ENCODE measurements around the gene POLD2.

The POLD2 gene

GRCh38 chr7:44107961-44108767, 15.2 kb downstream of the POLD2 start:
- H3K4me3 ChIP-seq (replicated peaks; ENCODE audit: low read depth, low read length): no peak overlapping the region
- TF ChIP-seq CTCF (IDR thresholded peaks at IDR 0.05; ENCODE audit: low read depth, low read length, missing control alignments): no peak
- no peak for DNase-seq (ENCODE audit: extremely low read depth, low read depth)

- DNase-seq (ENCODE audit: extremely low read depth, low read depth): no peak
- peak overlapping the region; percentile 55; the same call in 1 of the 2 replicates for H3K4me3 ChIP-seq (replicated peaks; ENCODE audit: low read depth, low read length)
- no peak for TF ChIP-seq CTCF (IDR thresholded peaks at IDR 0.05; ENCODE audit: low read depth, low read length, missing control alignments)
Measured at GRCh38 chr7:44107116-44107960, 16.0 kb downstream of the POLD2 start.

- peak overlapping the region; percentile 55 for H3K4me3 ChIP-seq (replicated peaks; ENCODE audit: low read depth, low read length)
- DNase-seq (ENCODE audit: extremely low read depth, low read depth): no peak
- no peak for TF ChIP-seq CTCF (IDR thresholded peaks at IDR 0.05; ENCODE audit: low read depth, low read length, missing control alignments)
Measured at GRCh38 chr7:44106311-44107065, 16.9 kb downstream of the POLD2 start.

- DNase-seq (ENCODE audit: extremely low read depth, low read depth): no peak
- TF ChIP-seq CTCF (IDR thresholded peaks at IDR 0.05; ENCODE audit: low read depth, low read length, missing control alignments): no peak
- H3K4me3 ChIP-seq (replicated peaks; ENCODE audit: low read depth, low read length): peak overlapping the region; percentile 55
Measured at GRCh38 chr7:44105832-44106231, 17.5 kb downstream of the POLD2 start.

GRCh38 chr7:44104860-44105771, 18.2 kb downstream of the POLD2 start:
- DNase-seq (ENCODE audit: extremely low read depth, low read depth): no peak
- TF ChIP-seq CTCF (IDR thresholded peaks at IDR 0.05; ENCODE audit: low read depth, low read length, missing control alignments): no peak
- H3K4me3 ChIP-seq (replicated peaks; ENCODE audit: low read depth, low read length): peak overlapping the region; percentile 55
